NCI-H524 (cell line): ENCODE data around the gene CC2D1A.

Experiments
- DNase-seq, 2 experiments: peaks; one replicate each; lab custom pipeline; 2025; lab: John Stamatoyannopoulos, UW

Gene CC2D1A

GRCh38 chr19:13877303-13877702 lies 28.7 kb upstream of the CC2D1A start:
- DNase-seq = no peak

GRCh38 chr19:13880059-13881043 lies 25.6 kb upstream of the CC2D1A start:
- peak; percentile 93 to 94 for DNase-seq

DNA sequence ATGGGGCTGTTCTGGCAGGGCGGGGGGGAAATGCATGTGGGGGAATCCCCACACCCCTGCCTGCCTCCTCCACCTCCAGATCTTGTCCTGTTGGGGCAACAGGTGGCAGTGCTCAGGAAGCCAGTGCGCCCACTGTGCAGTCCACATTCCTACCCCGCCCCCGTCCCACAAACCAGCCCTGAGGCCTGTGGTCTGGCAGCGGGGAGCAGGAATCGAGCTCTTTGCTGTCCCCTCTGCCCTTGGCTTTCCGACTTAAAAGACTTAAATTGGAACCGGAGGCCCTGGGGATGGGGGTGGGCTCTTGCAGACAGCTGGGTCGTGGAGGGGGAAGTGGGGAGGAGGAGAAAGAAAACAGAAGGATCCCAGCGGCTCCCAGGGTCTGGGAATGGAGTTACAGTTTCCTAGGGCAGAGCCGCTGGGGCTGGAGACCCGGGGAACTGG lies 24.7 kb upstream of the CC2D1A start:
- no peak for DNase-seq

DNA sequence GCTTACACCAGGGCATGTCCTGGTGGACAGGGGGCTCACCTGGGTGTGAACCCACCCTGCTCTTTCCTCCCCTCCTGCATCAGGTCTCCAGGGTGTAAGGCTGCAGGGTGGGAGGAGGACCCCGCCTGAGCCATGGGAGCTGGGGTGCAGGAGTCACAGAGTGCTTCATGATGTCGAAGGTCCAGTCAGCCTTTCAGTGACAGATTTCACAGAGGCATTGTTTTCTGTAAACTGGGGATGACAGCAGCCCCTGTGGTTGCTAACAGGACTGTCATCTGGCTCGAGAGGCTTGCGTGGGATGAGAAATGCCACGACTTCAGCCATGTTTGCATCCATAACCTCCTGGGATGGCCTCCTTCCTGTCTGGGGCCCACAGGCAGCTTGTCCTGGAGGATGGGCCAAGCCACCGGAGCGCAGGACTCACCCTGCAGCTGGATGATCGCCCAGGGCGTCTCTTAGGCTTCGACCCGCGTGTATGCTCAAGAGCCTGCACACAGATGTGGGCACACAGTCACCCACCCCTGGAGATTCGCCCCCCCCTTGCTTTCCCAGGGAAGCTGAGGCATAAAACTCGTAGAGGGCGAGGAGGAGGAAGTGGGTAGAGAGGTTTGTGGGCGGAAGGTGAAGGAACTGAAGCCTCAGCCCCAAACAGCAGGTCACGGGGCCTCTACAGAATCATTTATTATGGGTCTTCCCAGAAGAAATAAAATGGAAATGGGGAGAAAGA lies 24.1 kb upstream of the CC2D1A start:
- DNase-seq = no peak

DNA sequence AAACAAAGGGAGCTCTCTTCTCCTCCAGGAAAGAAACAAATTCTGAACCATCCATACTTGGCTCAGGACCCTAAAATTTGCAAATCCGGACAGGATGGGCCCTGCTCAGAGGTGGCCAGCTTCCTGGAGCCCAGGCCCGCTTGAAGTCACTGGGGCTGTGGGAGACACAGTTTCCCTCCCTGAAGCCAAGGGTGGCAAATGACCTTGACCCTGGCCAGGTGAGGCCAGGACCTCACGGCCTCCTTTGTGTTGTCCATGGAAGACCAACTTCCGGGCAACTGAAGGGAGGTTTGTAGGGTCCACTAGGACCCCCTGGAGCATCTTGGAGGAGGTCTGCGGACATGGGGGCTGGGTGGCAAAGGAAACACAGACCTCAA lies 23.6 kb upstream of the CC2D1A start:
- DNase-seq = no peak

DNA sequence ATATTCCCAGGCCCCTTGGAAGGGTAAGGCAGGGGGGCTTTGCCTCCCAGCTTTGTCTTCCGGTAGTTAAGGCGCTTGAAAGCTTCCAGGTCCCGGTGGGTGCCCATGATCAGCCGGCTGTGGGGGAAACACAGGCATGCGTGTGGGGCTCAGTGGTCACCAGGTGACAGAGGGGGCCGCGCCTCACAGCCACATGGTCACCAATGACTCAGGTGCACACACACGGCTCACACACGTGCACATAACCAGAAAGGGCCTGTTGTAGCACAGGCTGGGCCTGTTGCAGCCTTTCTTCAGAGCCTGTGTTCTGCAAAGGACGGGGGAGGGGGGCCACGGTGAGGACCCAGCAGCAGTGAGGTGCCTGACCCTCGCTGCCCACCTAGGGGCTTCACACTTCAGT lies 23.2 kb upstream of the CC2D1A start:
- DNase-seq = no peak

DNA sequence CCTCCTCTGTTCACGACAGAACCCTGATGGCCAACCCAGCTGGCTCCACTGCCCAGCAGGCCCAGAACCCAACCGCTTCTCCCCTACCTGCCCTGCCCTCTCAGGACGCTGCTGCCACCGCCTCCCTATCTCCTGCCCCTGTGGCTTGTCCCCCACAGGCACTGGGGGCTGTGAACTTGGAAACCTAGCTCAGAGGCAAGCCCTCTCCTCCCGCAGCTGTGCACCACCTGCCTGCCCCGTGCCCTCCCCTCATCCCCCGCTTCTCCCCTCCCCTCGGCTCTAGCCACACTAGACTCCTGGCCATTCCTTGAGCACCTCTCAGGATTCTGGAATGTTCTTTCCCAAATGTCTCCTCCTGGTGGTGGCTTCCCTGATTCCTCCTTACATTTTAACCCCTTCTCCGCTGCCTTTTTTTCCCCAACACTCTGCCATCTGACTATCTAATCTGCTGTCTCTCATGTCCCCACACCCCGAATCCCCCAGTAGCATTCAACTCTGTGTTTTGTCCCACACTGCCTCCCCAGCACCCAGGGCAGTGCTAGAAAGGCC lies 22.4 kb upstream of the CC2D1A start:
- DNase-seq = peak in 1 of 2 experiments; percentile 27

DNA sequence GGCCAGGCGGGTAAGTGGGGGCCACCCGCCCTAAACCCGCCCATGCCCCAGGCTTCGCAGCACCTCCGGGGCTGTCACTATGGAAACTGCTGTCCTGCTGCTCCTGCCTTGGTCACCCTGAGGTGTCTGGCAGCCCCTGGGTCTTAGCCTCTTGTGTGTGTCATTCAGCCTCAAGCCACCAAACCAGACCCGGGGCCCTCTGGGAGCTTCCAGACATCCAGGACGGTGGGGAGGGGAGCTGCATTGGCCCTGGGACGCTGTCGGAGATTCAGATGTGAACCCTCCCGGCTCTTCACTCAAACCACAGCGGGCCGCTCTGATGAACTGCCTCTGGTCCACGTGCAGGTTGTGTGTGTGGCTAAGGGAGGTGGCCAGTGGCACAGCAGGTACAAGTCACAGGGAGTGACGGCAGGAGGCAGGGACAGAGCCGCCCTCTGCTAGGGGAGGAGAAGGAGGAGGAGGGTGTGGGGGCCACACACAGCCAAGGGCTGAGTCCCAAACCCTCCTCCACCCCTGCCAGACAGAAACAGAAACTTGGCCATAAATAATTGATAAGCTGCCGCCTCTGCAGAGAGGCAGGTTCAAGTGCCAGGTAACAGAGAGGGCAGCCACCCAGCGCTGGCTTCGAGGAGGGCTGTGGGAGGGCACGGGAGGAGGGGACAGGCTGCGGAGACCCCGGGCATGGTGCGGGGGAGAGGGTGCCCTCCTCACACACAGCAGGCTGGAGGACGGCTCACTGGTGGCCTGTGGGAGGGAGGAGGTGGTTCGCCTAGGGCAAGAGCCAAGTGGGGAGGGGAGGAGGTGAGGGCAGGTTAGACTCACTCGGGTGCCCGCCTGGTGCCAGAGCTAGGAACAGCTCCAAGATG lies 21.0 kb upstream of the CC2D1A start:
- DNase-seq = no peak

DNA sequence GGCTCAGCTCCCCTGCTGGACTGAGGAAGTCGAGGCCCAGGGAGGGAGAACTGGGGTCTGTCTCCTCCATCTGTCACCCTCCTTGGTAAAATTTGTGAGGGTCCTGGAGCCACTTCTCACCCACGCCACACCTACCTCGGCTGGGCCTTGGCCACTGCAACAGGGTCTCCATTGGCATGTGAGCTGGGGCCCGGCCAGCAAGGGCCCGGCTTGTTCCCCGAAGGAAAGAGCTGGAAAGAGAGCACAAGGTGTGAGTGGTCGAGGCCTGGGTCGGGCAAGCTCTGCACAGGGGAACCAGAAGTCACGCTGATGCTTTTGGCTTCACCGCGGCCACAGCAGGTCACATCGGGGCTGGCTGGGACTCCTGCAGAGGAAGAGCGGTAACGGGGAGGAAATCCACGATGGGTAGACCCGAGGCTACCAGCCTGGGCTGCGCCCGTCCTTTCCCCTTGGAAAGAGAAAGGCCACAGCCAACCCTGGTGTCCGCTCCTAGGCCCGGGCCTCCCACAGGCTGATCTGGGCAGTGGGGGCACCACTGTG lies 20.1 kb upstream of the CC2D1A start:
- no peak for DNase-seq

- no peak for DNase-seq
Measured at GRCh38 chr19:13887018-13887436, 19.0 kb upstream of the CC2D1A start.

GRCh38 chr19:13887517-13887916 lies 18.5 kb upstream of the CC2D1A start:
- DNase-seq = no peak

DNA sequence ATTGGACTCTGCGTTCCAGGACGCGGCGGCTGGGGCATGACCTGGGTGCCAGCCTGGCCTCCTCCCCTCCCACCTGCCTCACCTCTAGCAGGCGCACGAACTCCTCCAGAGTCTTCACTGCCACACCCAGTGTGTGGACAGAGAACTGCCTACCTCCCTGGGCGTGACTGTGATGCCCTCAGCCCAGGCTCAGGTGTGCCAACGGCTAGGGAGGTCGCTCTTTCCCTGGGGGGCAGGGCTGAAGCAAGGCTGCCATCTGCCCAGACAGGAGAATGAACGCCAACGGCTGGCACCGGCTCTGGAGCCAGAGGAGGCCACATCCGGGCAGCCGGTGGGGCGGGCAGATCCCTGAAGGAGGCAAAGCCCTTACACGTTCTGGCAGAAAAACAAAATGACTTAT lies 17.7 kb upstream of the CC2D1A start:
- DNase-seq = peak; percentile 17 to 49

DNA sequence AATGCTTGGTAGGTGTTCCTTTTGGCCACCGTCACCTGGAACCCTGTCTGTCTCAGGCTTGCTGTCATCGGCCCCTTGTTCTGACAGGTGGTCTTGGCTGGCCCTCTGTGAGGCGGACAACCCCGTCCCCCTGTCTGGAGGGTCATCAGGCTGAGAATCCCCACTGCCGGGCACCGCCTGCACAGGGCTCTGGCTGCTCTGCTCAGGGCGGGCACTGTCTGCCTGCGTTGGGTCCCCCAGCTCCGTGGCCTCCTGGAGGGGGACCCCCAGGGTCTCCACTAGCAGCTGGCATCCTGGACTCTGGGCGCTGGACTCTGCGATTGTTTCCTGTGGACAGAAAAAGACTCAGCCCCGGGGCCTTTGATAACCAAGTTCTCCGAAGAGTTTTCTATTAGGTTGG lies 15.9 kb upstream of the CC2D1A start:
- DNase-seq = no peak

GRCh38 chr19:13892870-13893269 lies 13.1 kb upstream of the CC2D1A start:
- DNase-seq = no peak

GRCh38 chr19:13894552-13894951 lies 11.4 kb upstream of the CC2D1A start:
- DNase-seq = no peak

GRCh38 chr19:13896227-13896626 lies 9.8 kb upstream of the CC2D1A start:
- no peak for DNase-seq

- DNase-seq = no peak
Measured at GRCh38 chr19:13899393-13899792, 6.6 kb upstream of the CC2D1A start.

GRCh38 chr19:13899912-13900584 lies 6.0 kb upstream of the CC2D1A start:
- no peak for DNase-seq

DNA sequence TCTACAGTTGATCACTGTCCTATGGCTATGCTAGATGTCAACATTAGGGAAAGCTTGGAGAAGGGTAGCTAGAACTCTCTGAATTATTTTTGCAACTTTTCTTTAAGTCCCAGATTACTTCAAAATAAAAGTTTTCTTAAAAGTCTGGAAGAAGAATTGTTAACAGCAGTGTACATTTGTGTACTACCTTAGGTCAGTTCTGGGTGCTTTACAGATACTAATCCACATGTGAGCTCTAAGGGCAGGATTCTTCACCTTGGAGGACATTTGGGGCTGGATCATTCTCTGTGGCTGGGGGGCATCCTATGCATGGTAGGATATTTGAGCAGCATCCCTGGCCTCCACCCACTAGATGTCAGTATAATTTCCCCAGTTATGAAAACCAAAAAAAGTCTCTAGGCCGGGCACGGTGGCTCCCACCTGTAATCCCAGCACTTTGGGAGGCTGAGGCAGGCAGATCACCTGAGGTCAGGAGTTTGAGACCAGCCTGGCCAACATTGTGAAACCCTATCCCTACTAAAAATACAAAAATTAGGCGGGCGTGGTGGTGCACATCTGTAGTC lies 2.9 kb upstream of the CC2D1A start:
- DNase-seq = peak in 1 of 2 experiments; percentile 55

- peak in 1 of 2 experiments; percentile 21 for DNase-seq
Measured at GRCh38 chr19:13906521-13906904, 512 bp downstream of the CC2D1A start.

DNA sequence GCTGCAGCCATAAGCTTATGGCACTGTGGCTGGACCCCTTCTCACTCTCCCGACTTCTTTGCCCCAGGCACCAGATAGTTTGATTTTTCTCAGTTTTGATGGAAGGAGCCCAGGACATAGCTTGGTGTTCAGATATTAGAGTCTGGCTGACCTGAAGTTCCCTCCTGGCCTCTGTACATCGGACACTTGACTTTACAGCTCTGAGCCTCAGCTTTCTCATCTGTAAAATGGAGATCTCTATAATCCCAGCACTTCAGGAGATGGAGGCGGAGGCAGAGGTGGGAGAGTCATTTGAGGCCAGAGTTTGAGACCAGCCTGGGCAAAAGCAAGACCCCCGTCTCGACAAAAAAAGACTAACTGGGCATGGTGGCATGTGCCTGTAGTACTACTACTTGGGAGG lies 909 bp downstream of the CC2D1A start:
- DNase-seq = no peak
